Small intestine (tissue), 7 donors: Measurements from ENCODE around the gene MZB1. TPM values are rescaled to one million over a fixed set of nuclear protein-coding genes. Genes with fewer than 3 reads are reported as not detected.
A peak's percentile ranks its signal among the peaks of the same experiment; 100 is the strongest.

Source experiments
- DNase-seq, 2 donors: peaks; one replicate each; pipeline versions ENCODE4 v3.0.0 to v3.0.0-alpha.2; 2013
- FAIRE-seq: peaks from 2 replicates; lab custom pipeline; 2012; peaks lifted over from hg19 to GRCh38; lab: Jason Lieb, UNC
- H3K27ac ChIP-seq, 3 donors: one replicate each; pipeline ENCODE4 v1.5.1; 2013; ENCODE audit warnings: low read length in 2 of 3, mild to moderate bottlenecking in 2 of 3, control low read depth in 1 of 3, inconsistent platforms in 1 of 3, low read depth in 1 of 3, moderate library complexity in 1 of 3
- H3K27me3 ChIP-seq, 3 donors: one replicate each; pipeline ENCODE4 v1.6.1; 2013; ENCODE audit warnings: low read length in 3 of 3, inconsistent platforms in 1 of 3; ENCODE audit not compliant: control insufficient read depth in 3 of 3, insufficient read depth in 3 of 3
- H3K36me3 ChIP-seq, 3 donors: one replicate each; pipeline ENCODE4 v1.6.1; 2013; ENCODE audit warnings: low read length in 3 of 3, inconsistent platforms in 1 of 3, low read depth in 1 of 3, mild to moderate bottlenecking in 1 of 3, moderate library complexity in 1 of 3; ENCODE audit not compliant: control insufficient read depth in 3 of 3, insufficient read depth in 2 of 3
- H3K4me1 ChIP-seq, 3 donors: one replicate each; pipeline ENCODE4 v1.6.1; 2013; ENCODE audit warnings: low read length in 2 of 3, inconsistent platforms in 1 of 3, low read depth in 1 of 3, mild to moderate bottlenecking in 1 of 3, moderate library complexity in 1 of 3; ENCODE audit not compliant: control insufficient read depth in 3 of 3, insufficient read depth in 2 of 3
- H3K4me3 ChIP-seq, 3 donors: one replicate each; pipeline ENCODE4 v1.5.1; 2013; ENCODE audit warnings: low read length in 3 of 3, control low read depth in 1 of 3, inconsistent platforms in 1 of 3, low read depth in 1 of 3, mild to moderate bottlenecking in 1 of 3, moderate library complexity in 1 of 3
- H3K9me3 ChIP-seq, 2 donors: one replicate each; pipeline ENCODE4 v1.6.1; 2013; ENCODE audit warnings: low read depth in 1 of 2, low read length in 1 of 2; ENCODE audit not compliant: control insufficient read depth in 2 of 2, insufficient read depth in 1 of 2
- WGBS, 3 donors: extraction: QIAGEN DNeasy Blood & Tissue Kit; methylation state at CpG; one replicate each; pipeline ENCODE4 v1.1.7; 2013; 5-methylcytosine and 5-hydroxymethylcytosine counted together
- polyA plus RNA-seq, 4 donors: library from polyadenylated mRNA; stranded (reverse) in 3 of 4; unstranded in 1 of 4; fragments of 200-250 nt in 3 of 4; fragments of 120-200 nt in 1 of 4; gene quantifications; one replicate each; pipeline versions ENCODE4 v1.2.1 to v1.2.3, GENCODE V29; 2013
- donor health status: healthy with polysubstance abuse.
- donor health status: control.
- donor health status: control.
- donor health status: Bipolar disorder and iron deficiency.
- donor health status: healthy.

MZB1 gene
- polyA plus RNA-seq, 4 donors, result 1.7 to 58.9 (median 8.3) TPM

DNA sequence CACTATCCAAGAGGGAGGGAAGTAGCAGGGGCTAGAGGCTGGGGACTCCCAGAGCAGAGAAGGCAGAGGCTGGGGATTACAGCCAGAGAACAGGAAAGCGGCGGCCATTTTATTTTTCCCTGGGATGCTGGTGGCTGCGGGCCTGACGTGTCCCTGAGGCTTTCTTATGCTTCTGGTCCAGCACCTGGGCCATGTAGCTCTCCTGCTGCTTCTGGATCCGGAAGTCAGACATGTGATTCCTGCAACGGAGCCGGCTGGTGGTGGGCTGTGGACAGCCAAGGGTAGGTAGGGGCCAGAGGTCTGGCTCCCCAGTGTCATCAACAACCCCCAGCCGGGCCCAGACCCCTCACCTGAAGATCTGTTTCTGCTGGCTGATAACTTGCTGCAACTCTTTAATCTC lies 7.0 kb upstream of the MZB1 start:
- peaks cover 0 to 39% (median 0%) of the 10 kb centered on the region in 3 donors for H3K27me3 ChIP-seq
- H3K36me3 ChIP-seq, result peaks cover 0 to 32% (median 0%) of the 10 kb centered on the region in 3 donors
- no peak for DNase-seq
- H3K4me1 ChIP-seq, result peaks cover 0 to 25% (median 3%) of the 10 kb centered on the region in 3 donors
- H3K27ac ChIP-seq, result no peak overlapping the region
- H3K9me3 ChIP-seq, result no peaks in the 10 kb centered on the region
- H3K4me3 ChIP-seq, result no peak overlapping the region
- no peak for FAIRE-seq
- WGBS, 3 donors, result 92 to 96% (median 95%) methylated on average over 8 of the region's 8 CpGs

DNA sequence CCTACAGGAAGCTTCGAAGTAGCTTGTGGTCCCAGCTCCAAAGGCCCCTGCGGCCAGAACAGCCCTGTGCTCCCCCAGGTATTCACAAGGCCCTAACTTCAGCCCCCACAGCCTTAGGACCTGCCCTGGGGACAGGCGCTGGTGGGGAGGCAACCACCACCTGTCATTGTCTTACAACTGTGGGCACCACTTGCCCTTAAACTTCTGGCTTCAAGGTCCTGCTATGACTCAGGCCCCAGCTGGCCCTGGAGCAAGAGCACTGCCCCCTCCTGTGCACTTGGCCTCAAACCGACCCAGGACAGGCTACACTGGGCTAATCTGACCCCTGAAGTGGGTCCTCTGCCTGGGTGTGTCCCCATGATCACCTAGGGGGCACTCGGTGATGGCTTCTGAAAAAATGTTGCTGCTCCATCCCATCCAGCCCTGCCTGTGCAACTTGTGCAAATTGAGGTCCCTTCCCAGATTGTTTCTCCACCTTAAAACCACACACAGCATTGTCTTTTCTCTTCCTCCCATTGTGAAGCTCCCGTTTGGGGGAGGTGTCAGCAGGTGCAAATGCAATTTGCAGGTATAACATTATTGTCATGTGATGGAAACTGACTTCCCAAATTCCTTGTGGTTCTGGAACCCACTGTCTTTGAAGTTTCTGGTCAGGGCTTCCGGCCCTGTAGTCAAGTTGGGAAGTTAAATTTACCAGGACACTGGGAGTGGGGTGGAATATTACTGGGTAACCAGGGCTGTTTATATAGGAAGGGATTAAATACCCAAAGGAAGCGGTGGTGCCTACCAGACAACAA lies 6.3 kb upstream of the MZB1 start:
- no peak overlapping the region for H3K4me3 ChIP-seq
- peaks cover 0 to 41% (median 0%) of the 10 kb centered on the region in 3 donors for H3K27me3 ChIP-seq
- H3K27ac ChIP-seq, result no peak overlapping the region
- DNase-seq (no peak), FAIRE-seq (no peak)
- peaks cover 0 to 26% (median 3%) of the 10 kb centered on the region in 3 donors for H3K4me1 ChIP-seq
- no peaks in the 10 kb centered on the region for H3K9me3 ChIP-seq
- WGBS, 3 donors, result 81 to 85% (median 83%) methylated on average over 8 of the region's 8 CpGs
- peaks cover 0 to 27% (median 0%) of the 10 kb centered on the region in 3 donors for H3K36me3 ChIP-seq

DNA sequence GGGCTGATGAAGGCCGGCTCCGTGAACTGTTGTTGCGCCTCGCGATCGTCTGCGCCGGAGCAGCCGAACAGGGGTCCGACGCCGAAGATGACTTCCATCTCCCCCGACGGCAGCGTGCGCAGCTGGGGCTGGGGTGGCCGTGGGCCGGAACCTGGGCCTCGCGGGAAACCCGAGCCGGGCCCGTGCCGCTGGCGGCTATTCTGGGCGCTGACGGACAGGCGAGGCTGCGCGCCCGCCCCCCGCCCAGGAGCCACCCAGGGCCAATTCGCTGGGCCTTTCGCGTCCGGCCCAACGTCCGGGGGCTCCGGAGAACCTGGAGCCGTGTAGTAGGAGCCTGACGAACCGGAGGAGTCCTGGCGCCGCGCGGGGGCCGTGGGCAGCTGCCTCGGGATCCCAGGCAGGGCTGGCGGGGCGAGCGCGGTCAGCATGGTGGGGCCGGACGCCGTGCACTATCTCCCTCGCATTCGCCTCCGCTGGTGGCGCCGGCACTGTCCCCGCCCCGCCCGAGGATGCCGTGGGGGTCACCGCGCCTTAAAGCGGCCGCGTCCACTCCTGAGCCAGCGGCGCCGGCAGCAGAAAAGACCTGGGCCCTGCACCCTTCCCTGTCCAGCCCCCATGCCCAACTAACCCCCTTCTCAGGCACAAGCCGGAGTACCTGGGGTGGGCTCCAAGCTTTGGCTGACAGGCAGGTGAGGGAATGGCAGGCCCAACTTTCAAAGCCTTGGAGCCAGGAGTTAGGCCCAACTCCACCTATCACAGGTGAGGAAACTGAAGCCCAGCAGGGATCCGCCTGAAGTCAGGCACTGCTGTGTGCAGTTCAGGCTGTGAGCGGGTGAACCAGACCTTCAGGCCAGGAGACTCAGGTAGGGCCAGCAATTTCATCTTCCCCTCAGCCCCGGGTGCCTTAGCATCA lies 5.2 kb upstream of the MZB1 start, which contains the start of gene PROB1:
Gene PROB1, minus strand, starts transcription at position 451 of the 913 bp plus-strand sequence. Its CDS starts 23 bp downstream, at position 428.
- peaks cover 0 to 26% (median 3%) of the 10 kb centered on the region in 3 donors for H3K4me1 ChIP-seq
- H3K27ac ChIP-seq, result peak within 1 kb of the TSS in 1 of 3 donors; percentile 33
- DNase-seq (no peak), FAIRE-seq (no peak)
- peaks cover 0 to 23% (median 0%) of the 10 kb centered on the region in 3 donors for H3K36me3 ChIP-seq
- WGBS, 3 donors, result 44 to 50% (median 50%) methylated on average over 53 to 76 of the region's 76 CpGs
- peak within 1 kb of the TSS; percentile 43 to 64 (median 47) for H3K4me3 ChIP-seq
- H3K9me3 ChIP-seq, result no peaks in the 10 kb centered on the region
- peaks cover 0 to 41% (median 0%) of the 10 kb centered on the region in 3 donors for H3K27me3 ChIP-seq

DNA sequence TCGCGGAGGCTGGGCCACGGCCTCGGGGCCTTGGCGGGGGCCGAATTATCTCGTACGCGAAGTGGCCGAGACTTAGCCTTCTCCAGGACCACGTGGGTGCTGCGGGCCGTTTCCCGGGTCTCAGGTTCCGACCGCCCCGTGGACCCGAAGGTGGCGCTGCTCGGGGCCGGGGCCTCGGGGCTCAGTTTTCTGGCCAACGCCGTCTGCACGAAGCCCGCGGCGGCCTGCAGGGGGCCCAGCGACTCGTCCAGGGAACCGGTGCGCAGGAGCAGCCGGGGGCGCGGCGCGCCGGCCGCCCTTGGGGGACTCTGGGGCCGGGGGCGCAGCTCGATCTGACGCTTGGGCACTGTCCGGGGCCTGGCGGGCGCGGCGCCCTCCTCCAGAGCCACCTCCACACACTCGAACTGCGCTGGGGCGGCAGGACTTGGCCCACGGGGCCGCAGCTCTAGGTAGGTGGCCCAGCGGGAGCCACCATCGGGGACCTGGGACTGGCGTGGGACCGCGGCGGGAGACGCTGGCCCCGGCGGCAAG lies 4.5 kb upstream of the MZB1 start:
- 3 to 15% (median 3%) methylated on average over 49 to 62 of the region's 62 CpGs for WGBS, 3 donors
- H3K4me1 ChIP-seq, result peaks cover 0 to 26% (median 3%) of the 10 kb centered on the region in 3 donors
- no peaks in the 10 kb centered on the region for H3K9me3 ChIP-seq
- H3K27me3 ChIP-seq, result peaks cover 0 to 41% (median 0%) of the 10 kb centered on the region in 3 donors
- peak overlapping the region; percentile 43 to 64 (median 47) for H3K4me3 ChIP-seq
- peak overlapping the region in 1 of 3 donors; percentile 5 for H3K27ac ChIP-seq
- DNase-seq (peak; percentile 22 to 74), FAIRE-seq (no peak)
- H3K36me3 ChIP-seq, result peaks cover 0 to 18% (median 0%) of the 10 kb centered on the region in 3 donors

GRCh38 chr5:139393497-139394122 lies 3.9 kb upstream of the MZB1 start:
- FAIRE-seq (no peak), DNase-seq (peak in 1 of 2 donors; percentile 23)
- Histone ChIP-seq H3K4me1 (peaks cover 0 to 26% (median 3%) of the 10 kb centered on the region in 3 donors), H3K27ac (no peak overlapping the region), H3K36me3 (peaks cover 0 to 16% (median 0%) of the 10 kb centered on the region in 3 donors), H3K27me3 (peaks cover 0 to 41% (median 0%) of the 10 kb centered on the region in 3 donors), H3K9me3 (no peaks in the 10 kb centered on the region), H3K4me3 (peak overlapping the region; percentile 43 to 64 (median 50))
- 6 to 8% (median 7%) methylated on average over 49 of the region's 49 CpGs for WGBS, 3 donors

- FAIRE-seq (no peak), DNase-seq (peak; percentile 74 to 83)
- 1 to 2% (median 2%) methylated on average over 59 to 77 of the region's 77 CpGs for whole genome bisulfite sequencing, 3 donors
- peak overlapping the region in 1 of 3 donors; percentile 85 for H3K27ac ChIP-seq
- H3K27me3 ChIP-seq, result peaks cover 0 to 41% (median 0%) of the 10 kb centered on the region in 3 donors
- no peaks in the 10 kb centered on the region for H3K9me3 ChIP-seq
- peak overlapping the region; percentile 43 to 64 (median 50) for H3K4me3 ChIP-seq
- peaks cover under 1 to 32% (median 3%) of the 10 kb centered on the region in 3 donors for H3K4me1 ChIP-seq
- H3K36me3 ChIP-seq, result peaks cover 0 to 14% (median 0%) of the 10 kb centered on the region in 3 donors
These were observed 3.2 kb upstream of the MZB1 start for GRCh38 chr5:139392678-139393496.

GRCh38 chr5:139392324-139392677 lies 2.6 kb upstream of the MZB1 start:
- DNase-seq (no peak), FAIRE-seq (no peak)
- Histone ChIP-seq H3K27ac (peak overlapping the region in 2 of 3 donors; percentile 64 to 85), H3K36me3 (peaks cover 0 to 14% (median 0%) of the 10 kb centered on the region in 3 donors), H3K27me3 (peaks cover 0 to 41% (median 0%) of the 10 kb centered on the region in 3 donors), H3K9me3 (no peaks in the 10 kb centered on the region), H3K4me3 (peak overlapping the region; percentile 30 to 64 (median 43)), H3K4me1 (peaks cover 3 to 38% (median 3%) of the 10 kb centered on the region in 3 donors)
- 0 to 8% (median 0%) methylated on average over 28 to 36 of the region's 36 CpGs for WGBS, 3 donors
